WTC11 (cell line): Measurements from ENCODE around the gene MUC6. TPM values are rescaled to one million over a fixed set of nuclear protein-coding genes. Genes with fewer than 3 reads are reported as not detected.

ENCODE experiments used
- ATAC-seq: fragments of 200-7000 bp; cut with Tn5 transposase; 2 replicates; pipeline ENCODE4 v1.10.0; 2021; ENCODE audit warnings: mild to moderate bottlenecking, moderate library complexity
- CTCF ChIA-PET: fragments of 300-600 bp; sonication (Branson Sonifier 250); formaldehyde crosslinking; loops from one replicate; lab custom pipeline; 2021; ENCODE audit warnings: antibody characterized with exemption; lab: Charles Lee
- POLR2A ChIA-PET: fragments of 350-600 bp; sonication (Branson Sonifier 250); formaldehyde crosslinking; loops from one replicate; lab custom pipeline; 2021; ENCODE audit warnings: antibody characterized with exemption; lab: Charles Lee
- DNase-seq: peaks from one replicate; pipeline ENCODE4 v3.0.0; 2021; ENCODE audit warnings: low spot score
- H3K27ac Mint-ChIP-seq: 2 replicates; pipeline ENCODE4 v1.8.0; 2021; ENCODE audit warnings: mixed read lengths
- H3K27me3 Mint-ChIP-seq: 2 replicates; pipeline ENCODE4 v1.8.0; 2021; ENCODE audit warnings: low read depth, mild to moderate bottlenecking, moderate library complexity, mixed read lengths
- H3K36me3 Mint-ChIP-seq: 2 replicates; pipeline ENCODE4 v1.8.0; 2021; ENCODE audit warnings: mixed read lengths
- H3K4me1 Mint-ChIP-seq: 2 replicates; pipeline ENCODE4 v1.8.0; 2022; ENCODE audit warnings: mixed read lengths
- H3K4me3 Mint-ChIP-seq: 2 replicates; pipeline ENCODE4 v1.8.0; 2021; ENCODE audit warnings: mild to moderate bottlenecking, moderate library complexity, mixed read lengths
- H3K9me3 Mint-ChIP-seq: 2 replicates; pipeline ENCODE4 v1.8.0; 2021; ENCODE audit warnings: mixed read lengths
- ATF1 ChIP-seq: sonication (generic); formaldehyde crosslinking; IDR thresholded peaks from 2 replicates; pipeline ENCODE4 v1.8.1; 2023; ENCODE audit warnings: mild to moderate bottlenecking, moderate library complexity, missing genetic modification reagents
- CREM ChIP-seq: sonication (generic); formaldehyde crosslinking; IDR thresholded peaks from 2 replicates; pipeline ENCODE4 v1.8.1; 2022; ENCODE audit warnings: mild to moderate bottlenecking, missing genetic modification reagents, moderate library complexity
- E2F4 ChIP-seq: sonication (generic); formaldehyde crosslinking; IDR thresholded peaks from 2 replicates; pipeline ENCODE4 v1.8.1; 2022; ENCODE audit warnings: low read depth, mild to moderate bottlenecking, moderate library complexity, missing genetic modification reagents, borderline replicate concordance
- ERG ChIP-seq: fragments of 250-450 bp; sonication (Bioruptor Pico); IDR thresholded peaks from 2 replicates; pipeline ENCODE4 v1.8.0; 2021; ENCODE audit warnings: mild to moderate bottlenecking
- FOXK1 ChIP-seq: sonication (generic); formaldehyde crosslinking; IDR thresholded peaks from 2 replicates; pipeline ENCODE4 v1.8.0; 2022; ENCODE audit warnings: mild to moderate bottlenecking, moderate library complexity, missing genetic modification reagents
- IRF2 ChIP-seq: sonication (generic); formaldehyde crosslinking; IDR thresholded peaks from 2 replicates; pipeline ENCODE4 v1.8.0; 2022; ENCODE audit warnings: low read depth, missing genetic modification reagents, borderline replicate concordance
- MAX ChIP-seq: sonication (generic); formaldehyde crosslinking; IDR thresholded peaks from 2 replicates; pipeline ENCODE4 v1.8.0; 2022; ENCODE audit warnings: mild to moderate bottlenecking, missing genetic modification reagents
- MYBL2 ChIP-seq: sonication (generic); formaldehyde crosslinking; IDR thresholded peaks from 2 replicates; pipeline ENCODE4 v1.8.1; 2023; ENCODE audit warnings: mild to moderate bottlenecking, moderate library complexity, missing genetic modification reagents
- NFATC4 ChIP-seq: fragments of 250-450 bp; sonication (Bioruptor Pico); IDR thresholded peaks from 2 replicates; pipeline ENCODE4 v1.9.0; 2021; ENCODE audit warnings: mild to moderate bottlenecking
- PRDM15 ChIP-seq: sonication (generic); formaldehyde crosslinking; IDR thresholded peaks from 2 replicates; pipeline ENCODE4 v1.8.0; 2022; ENCODE audit warnings: missing genetic modification reagents
- RORB ChIP-seq: fragments of 250-450 bp; sonication (Bioruptor Pico); IDR thresholded peaks from 2 replicates; pipeline ENCODE4 v1.9.0; 2021; ENCODE audit warnings: mild to moderate bottlenecking
- ZBTB21 ChIP-seq: sonication (generic); formaldehyde crosslinking; IDR thresholded peaks from 2 replicates; pipeline ENCODE4 v1.8.1; 2023; ENCODE audit warnings: mild to moderate bottlenecking, missing genetic modification reagents, borderline replicate concordance
- ZNF263 ChIP-seq: sonication (generic); formaldehyde crosslinking; IDR thresholded peaks from 2 replicates; pipeline ENCODE4 v1.8.1; 2022; ENCODE audit warnings: low read depth, mild to moderate bottlenecking, moderate library complexity, missing genetic modification reagents
- ZNF281 ChIP-seq: sonication (generic); formaldehyde crosslinking; IDR thresholded peaks from 2 replicates; pipeline ENCODE4 v1.8.0; 2023; ENCODE audit warnings: mild to moderate bottlenecking, missing genetic modification reagents
- ZNF317 ChIP-seq: sonication (generic); formaldehyde crosslinking; IDR thresholded peaks from 2 replicates; pipeline ENCODE4 v1.8.1; 2023; ENCODE audit warnings: low read depth, mild to moderate bottlenecking, moderate library complexity, missing genetic modification reagents, borderline replicate concordance
- total RNA-seq: library from RNA; stranded (reverse); gene quantifications from 3 replicates; pipeline ENCODE4 v1.2.3, GENCODE V29; 2021
- TF ChIP-seq, protein P1 (sequence below): sonication (generic); formaldehyde crosslinking; conservative IDR thresholded peaks from 2 replicates; pipeline ENCODE4 v1.8.1; 2023; ENCODE audit warnings: mild to moderate bottlenecking, low read depth, missing genetic modification reagents, moderate library complexity
- TF ChIP-seq, protein P2 (sequence below): sonication (generic); formaldehyde crosslinking; conservative IDR thresholded peaks from 2 replicates; pipeline ENCODE4 v1.8.1; 2022; ENCODE audit warnings: mild to moderate bottlenecking, missing genetic modification reagents

The MUC6 gene
- total RNA-seq, 1 experiment from 2014 or later, result 0.13 TPM

- H3K27ac Mint-ChIP-seq, result no peak overlapping the region
- no peaks in the 10 kb centered on the region for H3K9me3 Mint-ChIP-seq
- H3K27me3 Mint-ChIP-seq, result peaks cover 3% of the 10 kb centered on the region; the same call in 1 of the 2 replicates
- no peak overlapping the region for H3K4me3 Mint-ChIP-seq
- no peaks in the 10 kb centered on the region for H3K36me3 Mint-ChIP-seq
- TF ChIP-seq FOXK1 (0 out of 2 replicates have a peak, but pooled peaks have one; percentile 8), ZNF263 (CRISPR knock-in tag) (no peak)
- ATAC-seq, result no peak
- ChIA-PET CTCF (interaction anchor here (0.6 to 2.1 kb wide), 35 partner anchors 9 to 494 kb away, joined by 3 to 18 read pairs (median 4); partner anchors contain the start of genes AP2A2, CHID1, MUC2 and MUC6), POLR2A (interaction anchor here (0.5 to 0.6 kb wide), 2 partner anchors 318 to 615 kb away, joined by 3 read pairs; no protein-coding TSS in a partner anchor)
- no peak for DNase-seq
- H3K4me1 Mint-ChIP-seq, result no peaks in the 10 kb centered on the region
Measured at GRCh38 chr11:1051356-1052132, 15.0 kb upstream of the MUC6 start.

GRCh38 chr11:1050581-1051355 is 14.2 kb upstream of the MUC6 start:
- no peak overlapping the region for H3K4me3 Mint-ChIP-seq
- ATAC-seq, result peak; percentile 95
- DNase-seq, result peak; percentile 85
- no peaks in the 10 kb centered on the region for H3K4me1 Mint-ChIP-seq
- no peaks in the 10 kb centered on the region for H3K36me3 Mint-ChIP-seq
- ChIA-PET POLR2A (interaction anchor here (0.5 kb wide), 1 partner anchor 614 kb away, joined by 3 read pairs; no protein-coding TSS in a partner anchor), CTCF (interaction anchor here (0.6 to 2.1 kb wide), 37 partner anchors 8 to 495 kb away, joined by 3 to 18 read pairs (median 4); partner anchors contain the start of genes AP2A2, CHID1, MUC2 and MUC6)
- H3K27me3 Mint-ChIP-seq, result peaks cover 3% of the 10 kb centered on the region; the same call in 1 of the 2 replicates
- no peaks in the 10 kb centered on the region for H3K9me3 Mint-ChIP-seq
- no peak overlapping the region for H3K27ac Mint-ChIP-seq
- TF ChIP-seq, protein P1, sequence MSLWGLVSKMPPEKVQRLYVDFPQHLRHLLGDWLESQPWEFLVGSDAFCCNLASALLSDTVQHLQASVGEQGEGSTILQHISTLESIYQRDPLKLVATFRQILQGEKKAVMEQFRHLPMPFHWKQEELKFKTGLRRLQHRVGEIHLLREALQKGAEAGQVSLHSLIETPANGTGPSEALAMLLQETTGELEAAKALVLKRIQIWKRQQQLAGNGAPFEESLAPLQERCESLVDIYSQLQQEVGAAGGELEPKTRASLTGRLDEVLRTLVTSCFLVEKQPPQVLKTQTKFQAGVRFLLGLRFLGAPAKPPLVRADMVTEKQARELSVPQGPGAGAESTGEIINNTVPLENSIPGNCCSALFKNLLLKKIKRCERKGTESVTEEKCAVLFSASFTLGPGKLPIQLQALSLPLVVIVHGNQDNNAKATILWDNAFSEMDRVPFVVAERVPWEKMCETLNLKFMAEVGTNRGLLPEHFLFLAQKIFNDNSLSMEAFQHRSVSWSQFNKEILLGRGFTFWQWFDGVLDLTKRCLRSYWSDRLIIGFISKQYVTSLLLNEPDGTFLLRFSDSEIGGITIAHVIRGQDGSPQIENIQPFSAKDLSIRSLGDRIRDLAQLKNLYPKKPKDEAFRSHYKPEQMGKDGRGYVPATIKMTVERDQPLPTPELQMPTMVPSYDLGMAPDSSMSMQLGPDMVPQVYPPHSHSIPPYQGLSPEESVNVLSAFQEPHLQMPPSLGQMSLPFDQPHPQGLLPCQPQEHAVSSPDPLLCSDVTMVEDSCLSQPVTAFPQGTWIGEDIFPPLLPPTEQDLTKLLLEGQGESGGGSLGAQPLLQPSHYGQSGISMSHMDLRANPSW, result no peak
- no peak for TF ChIP-seq MYBL2
- no peak for TF ChIP-seq IRF2
- no peak for TF ChIP-seq ZNF317
- TF ChIP-seq PRDM15, result 0 out of 2 replicates have a peak, but pooled peaks have one; percentile 19
- TF ChIP-seq MAX, result peak; percentile 36; the same call in 1 of the 2 replicates
- no peak for TF ChIP-seq E2F4 (CRISPR knock-in tag)
- TF ChIP-seq ZNF281 (CRISPR knock-in tag), result no peak
- no peak for TF ChIP-seq NFATC4 (CRISPR knock-in tag)
- TF ChIP-seq RORB (CRISPR knock-in tag), result no peak
- TF ChIP-seq ZBTB21, result no peak
- TF ChIP-seq ATF1 (CRISPR knock-in tag), result no peak
- TF ChIP-seq CREM (CRISPR knock-in tag), result no peak
- TF ChIP-seq, protein P2, sequence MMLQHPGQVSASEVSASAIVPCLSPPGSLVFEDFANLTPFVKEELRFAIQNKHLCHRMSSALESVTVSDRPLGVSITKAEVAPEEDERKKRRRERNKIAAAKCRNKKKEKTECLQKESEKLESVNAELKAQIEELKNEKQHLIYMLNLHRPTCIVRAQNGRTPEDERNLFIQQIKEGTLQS (CRISPR knock-in tag), result no peak
- no peak for TF ChIP-seq ERG (CRISPR knock-in tag)
- 0 out of 2 replicates have a peak, but pooled peaks have one; percentile 30 for TF ChIP-seq FOXK1
